ENCODE data around the gene CCSER1.

CCSER1 gene

GRCh38 chr4:90442619-90443018 is 315.4 kb downstream of the CCSER1 start:
- in situ Hi-C loops (cut with HindIII; ENCODE audit: low sequenced_read_pairs): no loop called here
- TF ChIP-seq CTCF (IDR thresholded peaks at IDR 0.05; ENCODE audit: low read depth, low read length, missing control alignments): no peak

GRCh38 chr4:90443231-90443630 is 316.0 kb downstream of the CCSER1 start:
- no peak overlapping the region for H3K4me3 ChIP-seq (ENCODE audit: low read depth, low read length)
- no peak for TF ChIP-seq CTCF (IDR thresholded peaks at IDR 0.05; ENCODE audit: low read depth, low read length, missing control alignments)
- in situ Hi-C loops (cut with HindIII; ENCODE audit: low sequenced_read_pairs): no loop called here
- DNase-seq (ENCODE audit: low read depth): no peak

More at GRCh38 chr4:90442619-90443018, 315.4 kb downstream of the CCSER1 start:
- no peak overlapping the region for H3K4me3 ChIP-seq (ENCODE audit: low read depth, low read length)
- no peak for DNase-seq (ENCODE audit: low read depth)

GRCh38 chr4:90444904-90445303 is 317.7 kb downstream of the CCSER1 start:
- in situ Hi-C loops (cut with HindIII; ENCODE audit: low sequenced_read_pairs): no loop called here
- no peak for TF ChIP-seq CTCF (IDR thresholded peaks at IDR 0.05; ENCODE audit: low read depth, low read length, missing control alignments)
- H3K4me3 ChIP-seq (ENCODE audit: low read depth, low read length): no peak overlapping the region

GRCh38 chr4:90445380-90445779 is 318.2 kb downstream of the CCSER1 start:
- TF ChIP-seq CTCF (IDR thresholded peaks at IDR 0.05; ENCODE audit: low read depth, low read length, missing control alignments): no peak
- no peak overlapping the region for H3K4me3 ChIP-seq (ENCODE audit: low read depth, low read length)
- DNase-seq (ENCODE audit: low read depth): no peak
- in situ Hi-C loops (cut with HindIII; ENCODE audit: low sequenced_read_pairs): no loop called here

More at GRCh38 chr4:90444904-90445303, 317.7 kb downstream of the CCSER1 start:
- DNase-seq (ENCODE audit: low read depth): no peak

- in situ Hi-C loops (cut with HindIII; ENCODE audit: low sequenced_read_pairs): no loop called here
- no peak overlapping the region for H3K4me3 ChIP-seq (ENCODE audit: low read depth, low read length)
- TF ChIP-seq CTCF (IDR thresholded peaks at IDR 0.05; ENCODE audit: low read depth, low read length, missing control alignments): no peak
- DNase-seq (ENCODE audit: low read depth): no peak
These were observed 322.4 kb downstream of the CCSER1 start for GRCh38 chr4:90449626-90450025.

GRCh38 chr4:90456891-90457290 is 329.7 kb downstream of the CCSER1 start:
- TF ChIP-seq CTCF (IDR thresholded peaks at IDR 0.05; ENCODE audit: low read depth, low read length, missing control alignments): no peak
- no peak overlapping the region for H3K4me3 ChIP-seq (ENCODE audit: low read depth, low read length)
- DNase-seq (ENCODE audit: low read depth): no peak
- in situ Hi-C loops (cut with HindIII; ENCODE audit: low sequenced_read_pairs): no loop called here

- in situ Hi-C loops (cut with HindIII; ENCODE audit: low sequenced_read_pairs): no loop called here
- no peak overlapping the region for H3K4me3 ChIP-seq (ENCODE audit: low read depth, low read length)
- no peak for DNase-seq (ENCODE audit: low read depth)
- TF ChIP-seq CTCF (IDR thresholded peaks at IDR 0.05; ENCODE audit: low read depth, low read length, missing control alignments): no peak
These were observed 330.6 kb downstream of the CCSER1 start for GRCh38 chr4:90457817-90458216.
